Cardiac fibroblast (primary cell): Measurements from ENCODE around the gene RIOX2.

Experiments
- DNase-seq, 2 donors: peaks; one replicate each; pipeline versions ENCODE4 v3.0.0 to v3.0.0-alpha.2; 2010; ENCODE audit warnings: low read depth in 2 of 2
- H3K4me3 ChIP-seq, 2 donors: replicated peaks in 1 of 2; 1 replicate in 1 of 2; 2 replicates in 1 of 2; pipeline ENCODE4 v1.5.1; 2011; ENCODE audit warnings: low read depth in 2 of 2, low read length in 2 of 2, mild to moderate bottlenecking in 2 of 2, moderate library complexity in 1 of 2
- TF ChIP-seq, protein P1 (sequence below): IDR thresholded peaks from one replicate; pipeline ENCODE4 v1.5.1; 2011; ENCODE audit warnings: low read depth, mild to moderate bottlenecking, low read length, inconsistent platforms

Gene RIOX2

DNA sequence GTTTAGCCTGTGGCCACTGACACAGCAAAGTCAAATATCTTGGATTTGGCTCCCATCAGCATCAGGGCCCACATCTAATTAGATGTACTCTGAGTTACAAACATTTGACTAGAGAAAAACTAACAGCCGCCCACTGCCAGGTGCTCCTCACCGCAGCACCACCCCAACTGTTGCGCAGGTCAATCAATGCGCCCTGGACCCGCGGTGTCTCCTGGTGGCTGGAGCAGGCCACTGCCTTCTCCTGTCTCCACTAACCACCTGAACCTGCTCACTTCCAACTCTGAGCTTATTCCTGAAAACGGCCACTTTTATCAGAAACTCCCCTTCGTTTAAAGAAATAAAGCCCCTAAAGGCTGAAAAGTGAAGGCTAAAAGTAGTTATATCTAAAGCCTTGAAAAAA is 4.3 kb downstream of the RIOX2 start:
- no peak overlapping the region for H3K4me3 ChIP-seq
- no peak for DNase-seq
- TF ChIP-seq, protein P1, sequence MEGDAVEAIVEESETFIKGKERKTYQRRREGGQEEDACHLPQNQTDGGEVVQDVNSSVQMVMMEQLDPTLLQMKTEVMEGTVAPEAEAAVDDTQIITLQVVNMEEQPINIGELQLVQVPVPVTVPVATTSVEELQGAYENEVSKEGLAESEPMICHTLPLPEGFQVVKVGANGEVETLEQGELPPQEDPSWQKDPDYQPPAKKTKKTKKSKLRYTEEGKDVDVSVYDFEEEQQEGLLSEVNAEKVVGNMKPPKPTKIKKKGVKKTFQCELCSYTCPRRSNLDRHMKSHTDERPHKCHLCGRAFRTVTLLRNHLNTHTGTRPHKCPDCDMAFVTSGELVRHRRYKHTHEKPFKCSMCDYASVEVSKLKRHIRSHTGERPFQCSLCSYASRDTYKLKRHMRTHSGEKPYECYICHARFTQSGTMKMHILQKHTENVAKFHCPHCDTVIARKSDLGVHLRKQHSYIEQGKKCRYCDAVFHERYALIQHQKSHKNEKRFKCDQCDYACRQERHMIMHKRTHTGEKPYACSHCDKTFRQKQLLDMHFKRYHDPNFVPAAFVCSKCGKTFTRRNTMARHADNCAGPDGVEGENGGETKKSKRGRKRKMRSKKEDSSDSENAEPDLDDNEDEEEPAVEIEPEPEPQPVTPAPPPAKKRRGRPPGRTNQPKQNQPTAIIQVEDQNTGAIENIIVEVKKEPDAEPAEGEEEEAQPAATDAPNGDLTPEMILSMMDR, result peak; percentile 8

DNA sequence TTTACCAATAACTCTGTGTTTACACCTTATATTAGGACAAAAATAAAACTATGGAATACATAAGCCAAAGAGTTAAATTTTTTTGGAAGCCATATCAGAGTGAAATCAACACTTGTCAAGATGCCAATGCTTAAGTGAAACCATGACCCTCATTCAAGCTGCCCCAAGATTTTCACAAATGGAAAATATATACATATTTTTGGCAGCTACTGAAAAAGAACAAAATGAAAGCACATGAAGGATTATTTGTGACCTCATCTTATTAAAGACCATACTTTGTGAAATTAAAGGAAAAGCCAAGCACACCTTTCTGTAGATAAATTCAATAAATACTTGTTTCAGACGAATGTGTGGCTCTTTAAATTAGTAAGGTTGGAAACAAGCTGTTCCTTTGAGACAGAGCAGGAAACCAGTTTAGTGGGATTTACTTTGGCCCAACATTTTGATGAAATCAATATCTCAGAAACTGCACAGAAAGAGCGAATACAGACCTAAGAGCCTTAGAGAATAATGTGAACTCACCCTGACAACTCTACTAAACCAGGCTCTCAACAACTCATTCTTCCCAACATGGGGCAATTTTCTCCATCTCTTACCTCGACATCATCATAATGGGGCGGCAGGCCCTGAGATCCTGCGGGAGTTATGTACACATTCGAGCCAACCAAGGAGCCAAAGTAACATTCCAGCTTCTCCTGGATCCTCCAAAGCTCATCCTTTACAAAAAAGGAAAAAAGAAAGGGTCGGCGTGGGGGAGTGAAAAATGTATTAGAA is 11.1 kb downstream of the RIOX2 start:
- H3K4me3 ChIP-seq, result no peak overlapping the region
- TF ChIP-seq, protein P1, result no peak
- DNase-seq, result no peak

DNA sequence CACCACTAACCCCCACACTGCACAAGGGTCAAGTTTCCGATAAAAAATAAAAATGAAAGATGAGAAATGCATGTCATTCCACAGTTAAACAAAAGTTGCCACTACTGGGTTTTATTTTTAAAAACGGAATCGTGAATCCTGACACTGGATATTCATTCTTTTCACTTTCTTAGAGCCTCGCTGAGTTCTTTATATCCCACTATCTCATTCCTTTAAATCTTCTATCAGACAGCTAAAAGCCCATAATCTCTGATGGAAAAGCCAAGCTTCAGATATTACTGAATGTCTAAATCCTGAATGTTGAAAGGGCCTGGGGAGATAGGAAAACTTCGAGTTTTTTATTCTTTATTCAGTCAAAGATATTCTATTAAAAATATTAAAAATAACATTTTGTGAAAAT is 11.7 kb downstream of the RIOX2 start:
- H3K4me3 ChIP-seq, result no peak overlapping the region
- TF ChIP-seq, protein P1, result no peak
- no peak for DNase-seq

DNA sequence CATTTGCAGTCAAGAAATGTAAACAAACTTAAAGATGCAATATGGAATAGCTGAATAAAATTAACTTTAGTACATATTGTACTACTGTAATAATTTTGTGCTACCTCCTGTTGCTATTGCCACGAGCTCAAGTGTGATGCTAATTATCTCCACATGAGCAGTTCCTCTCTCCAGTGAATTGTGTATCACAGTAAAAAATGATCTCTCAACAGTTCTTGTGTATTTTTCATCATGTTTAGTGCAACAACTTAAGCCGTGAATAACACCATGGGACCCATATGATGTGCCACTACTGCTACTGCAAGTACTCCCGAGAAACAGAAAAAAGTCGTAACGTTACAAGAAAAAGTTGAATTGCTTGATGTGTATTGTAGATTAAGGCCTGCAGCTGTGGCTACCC is 12.4 kb downstream of the RIOX2 start:
- DNase-seq, result no peak
- no peak overlapping the region for H3K4me3 ChIP-seq
- TF ChIP-seq, protein P1, result no peak

DNA sequence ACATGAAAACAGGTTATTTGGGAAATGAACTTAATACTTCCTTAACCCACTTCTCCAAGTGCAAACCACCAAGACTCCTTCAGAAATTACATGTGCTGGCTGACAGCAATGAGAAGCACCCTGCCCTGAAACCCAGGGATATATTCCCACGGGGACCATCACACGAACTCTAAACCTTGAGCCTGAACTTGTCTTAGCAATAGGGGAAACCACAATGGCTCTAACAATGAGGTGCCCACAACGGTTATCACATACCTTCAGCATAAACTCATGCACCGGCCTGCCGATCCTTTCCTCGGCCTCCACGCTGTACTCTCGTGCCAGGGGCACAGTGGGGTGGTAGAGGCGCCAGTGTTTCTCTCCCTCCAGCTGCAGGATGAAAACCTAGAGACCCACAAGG is 13.4 kb downstream of the RIOX2 start:
- no peak for DNase-seq
- H3K4me3 ChIP-seq, result no peak overlapping the region
- TF ChIP-seq, protein P1, result no peak

DNA sequence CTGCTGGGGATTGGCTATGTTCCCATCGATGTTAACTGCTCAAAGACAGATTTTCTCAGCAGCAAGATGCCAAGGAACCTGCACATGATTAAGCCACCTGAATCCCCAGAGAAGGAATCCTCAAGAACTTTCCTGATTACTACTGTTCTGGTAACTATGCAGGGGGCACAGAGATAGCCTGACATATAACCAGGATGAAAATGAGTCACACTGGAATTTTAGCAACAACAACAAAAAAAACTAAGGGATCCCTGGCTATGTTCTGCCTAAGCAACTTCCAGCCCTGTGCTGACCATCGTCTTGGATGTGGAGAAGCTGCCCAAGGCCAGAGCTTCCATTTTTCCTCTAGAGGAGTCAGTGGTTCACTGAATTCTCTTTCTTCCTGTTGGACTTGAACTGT is 13.8 kb downstream of the RIOX2 start:
- TF ChIP-seq, protein P1, result no peak
- DNase-seq, result peak; percentile 21 to 41
- H3K4me3 ChIP-seq, result no peak overlapping the region
